ENCODE measurements around the gene PRCP.
A peak's percentile ranks its signal among the peaks of the same experiment; 100 is the strongest.

PRCP gene

GRCh38 chr11:82787981-82788380 is 112.2 kb downstream of the PRCP start:
- no peak overlapping the region for H3K4me3 ChIP-seq (ENCODE audit: low read depth, low read length)
- no peak for TF ChIP-seq CTCF (conservative IDR thresholded peaks at IDR 0.05; ENCODE audit: low read depth, low read length)
- DNase-seq (ENCODE audit: low read depth), result no peak

- no peak overlapping the region for H3K4me3 ChIP-seq (ENCODE audit: low read depth, low read length)
- no peak for TF ChIP-seq CTCF (conservative IDR thresholded peaks at IDR 0.05; ENCODE audit: low read depth, low read length)
- no peak for DNase-seq (ENCODE audit: low read depth)
Measured at GRCh38 chr11:82786836-82787235, 113.4 kb downstream of the PRCP start.

- TF ChIP-seq CTCF (conservative IDR thresholded peaks at IDR 0.05; ENCODE audit: low read depth, low read length), result no peak
- DNase-seq (ENCODE audit: low read depth), result no peak
- no peak overlapping the region for H3K4me3 ChIP-seq (ENCODE audit: low read depth, low read length)
Measured at GRCh38 chr11:82786001-82786400, 114.2 kb downstream of the PRCP start.

GRCh38 chr11:82782825-82783374 is 117.3 kb downstream of the PRCP start:
- no peak for DNase-seq (ENCODE audit: low read depth)
- H3K4me3 ChIP-seq (ENCODE audit: low read depth, low read length), result no peak overlapping the region
- TF ChIP-seq CTCF (conservative IDR thresholded peaks at IDR 0.05; ENCODE audit: low read depth, low read length), result no peak

GRCh38 chr11:82778776-82779175 is 121.5 kb downstream of the PRCP start:
- no peak for DNase-seq (ENCODE audit: low read depth)
- H3K4me3 ChIP-seq (ENCODE audit: low read depth, low read length), result no peak overlapping the region
- no peak for TF ChIP-seq CTCF (conservative IDR thresholded peaks at IDR 0.05; ENCODE audit: low read depth, low read length)

- H3K4me3 ChIP-seq (ENCODE audit: low read depth, low read length), result no peak overlapping the region
- DNase-seq (ENCODE audit: low read depth), result peak; percentile 4
- no peak for TF ChIP-seq CTCF (conservative IDR thresholded peaks at IDR 0.05; ENCODE audit: low read depth, low read length)
Measured at GRCh38 chr11:82776377-82776776, 123.9 kb downstream of the PRCP start.

GRCh38 chr11:82775736-82776346 is 124.4 kb downstream of the PRCP start:
- peak; percentile 72 for DNase-seq (ENCODE audit: low read depth)
- TF ChIP-seq CTCF (conservative IDR thresholded peaks at IDR 0.05; ENCODE audit: low read depth, low read length), result peak; percentile 94
- H3K4me3 ChIP-seq (ENCODE audit: low read depth, low read length), result no peak overlapping the region

Measured in choroid plexus epithelial cell (primary cell).